Immature natural killer cell (primary cell): ENCODE data around the gene CDR2. TPM values are rescaled to one million over a fixed set of nuclear protein-coding genes. Genes with fewer than 3 reads are reported as not detected.
A peak's percentile ranks its signal among the peaks of the same experiment; 100 is the strongest.

Source experiments
- DNase-seq, 3 donors: peaks; one replicate each; pipeline ENCODE4 v3.0.0; 2022; ENCODE audit warnings: mixed read lengths in 1 of 3
- H3K27ac Mint-ChIP-seq, 6 donors: one replicate each; pipeline ENCODE4 v1.8.0; 2020; ENCODE audit warnings: mixed read lengths in 6 of 6, mild to moderate bottlenecking in 5 of 6, inconsistent platforms in 4 of 6, moderate library complexity in 3 of 6
- H3K27me3 Mint-ChIP-seq, 3 donors: one replicate each; pipeline ENCODE4 v1.8.0; 2020 to 2021; ENCODE audit warnings: low read depth in 3 of 3, mild to moderate bottlenecking in 3 of 3, mixed read lengths in 3 of 3, moderate library complexity in 3 of 3, inconsistent platforms in 1 of 3
- H3K36me3 Mint-ChIP-seq, 3 donors: one replicate each; pipeline ENCODE4 v1.8.0; 2020; ENCODE audit warnings: mixed read lengths in 3 of 3, inconsistent platforms in 2 of 3, mild to moderate bottlenecking in 2 of 3
- H3K4me1 Mint-ChIP-seq, 2 donors: one replicate each; pipeline ENCODE4 v1.8.0; 2020; ENCODE audit warnings: inconsistent platforms in 2 of 2, mild to moderate bottlenecking in 2 of 2, mixed read lengths in 2 of 2, moderate library complexity in 1 of 2
- H3K4me3 Mint-ChIP-seq, 5 donors: one replicate each; pipeline ENCODE4 v1.8.0; 2020; ENCODE audit warnings: mild to moderate bottlenecking in 5 of 5, mixed read lengths in 5 of 5, inconsistent platforms in 3 of 5, moderate library complexity in 3 of 5
- H3K9me3 Mint-ChIP-seq, 6 donors: one replicate each; pipeline ENCODE4 v1.8.0; 2020; ENCODE audit warnings: mild to moderate bottlenecking in 6 of 6, mixed read lengths in 6 of 6, inconsistent platforms in 4 of 6, moderate library complexity in 3 of 6
- polyA plus RNA-seq, 3 donors: library from polyadenylated mRNA; unstranded; fragments of 300-500 nt; fragmentation: Illumina TruSeq; gene quantifications; one replicate each; pipeline ENCODE4 v1.2.3, GENCODE V29; 2021

The CDR2 gene
- polyA plus RNA-seq, 3 donors from 2014 or later, result 9.6 to 21.7 (median 11.3) TPM

DNA sequence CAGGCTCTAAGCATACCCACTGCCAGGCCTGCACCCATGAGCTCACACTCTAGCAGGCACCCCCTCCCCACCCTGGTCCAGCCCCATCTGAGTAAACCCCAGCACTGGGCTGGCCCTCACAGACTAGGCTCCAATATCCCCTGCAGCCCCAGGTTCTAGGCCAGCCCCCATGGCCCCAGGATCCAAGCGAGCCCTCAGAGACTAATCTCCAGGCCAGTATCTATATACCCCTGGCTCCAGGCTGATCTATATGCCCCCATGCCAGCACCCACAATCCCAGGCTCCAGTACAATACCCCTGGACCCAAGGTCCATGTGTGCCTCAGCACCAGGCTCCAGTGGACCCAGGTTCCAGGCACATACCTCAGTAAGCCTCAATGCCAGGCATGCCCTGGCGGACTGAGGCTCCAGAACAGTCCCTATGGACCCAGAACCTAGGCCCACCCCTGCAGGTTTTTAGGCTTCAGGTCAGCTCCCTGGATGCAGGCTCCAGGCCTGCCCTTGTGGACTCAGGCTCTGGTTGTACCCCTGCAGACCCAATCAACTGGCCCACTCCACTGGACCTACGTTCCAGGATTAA lies 38.7 kb downstream of the CDR2 start:
- Mint-ChIP-seq H3K9me3 (peaks cover 9 to 36% (median 23%) of the 10 kb centered on the region in 6 donors), H3K4me1 (no peaks in the 10 kb centered on the region), H3K36me3 (peaks cover 64 to 69% (median 68%) of the 10 kb centered on the region in 3 donors), H3K4me3 (no peak overlapping the region), H3K27ac (no peak overlapping the region), H3K27me3 (peaks cover 0 to 6% (median 2%) of the 10 kb centered on the region in 3 donors)
- DNase-seq, result no peak

DNA sequence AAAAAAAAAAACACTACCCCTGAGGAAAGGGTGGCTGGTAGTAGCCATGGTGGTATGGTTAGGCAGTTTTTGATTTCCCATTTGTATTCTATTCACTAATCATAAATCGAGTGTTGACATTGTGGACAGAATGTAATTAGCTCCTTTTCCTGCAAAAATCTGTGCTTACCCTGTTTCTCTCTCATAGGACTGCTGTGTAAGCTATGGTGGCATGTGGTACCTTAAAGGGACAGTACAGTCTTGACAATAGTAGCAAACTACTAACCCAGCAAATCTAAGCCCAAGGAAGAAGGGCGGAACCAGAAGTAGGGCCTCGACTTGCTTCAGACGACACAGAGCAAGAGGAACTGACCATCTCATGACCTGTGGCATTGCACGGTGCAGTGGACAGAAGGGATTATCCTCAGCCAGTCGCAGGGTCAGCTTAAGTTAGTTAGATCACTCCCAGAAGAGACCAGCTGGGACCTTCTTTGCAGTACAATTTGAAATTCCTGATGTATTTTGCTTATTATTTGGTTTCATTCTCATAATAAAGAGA lies 40.9 kb downstream of the CDR2 start:
- peak overlapping the region in 1 of 6 donors; percentile 30 for H3K27ac Mint-ChIP-seq
- DNase-seq, result no peak
- no peaks in the 10 kb centered on the region for H3K4me1 Mint-ChIP-seq
- H3K9me3 Mint-ChIP-seq, result peaks cover 5 to 26% (median 19%) of the 10 kb centered on the region in 6 donors
- no peak overlapping the region for H3K4me3 Mint-ChIP-seq
- peaks cover 57 to 70% (median 60%) of the 10 kb centered on the region in 3 donors for H3K36me3 Mint-ChIP-seq
- peaks cover 0 to 2% (median 2%) of the 10 kb centered on the region in 3 donors for H3K27me3 Mint-ChIP-seq

DNA sequence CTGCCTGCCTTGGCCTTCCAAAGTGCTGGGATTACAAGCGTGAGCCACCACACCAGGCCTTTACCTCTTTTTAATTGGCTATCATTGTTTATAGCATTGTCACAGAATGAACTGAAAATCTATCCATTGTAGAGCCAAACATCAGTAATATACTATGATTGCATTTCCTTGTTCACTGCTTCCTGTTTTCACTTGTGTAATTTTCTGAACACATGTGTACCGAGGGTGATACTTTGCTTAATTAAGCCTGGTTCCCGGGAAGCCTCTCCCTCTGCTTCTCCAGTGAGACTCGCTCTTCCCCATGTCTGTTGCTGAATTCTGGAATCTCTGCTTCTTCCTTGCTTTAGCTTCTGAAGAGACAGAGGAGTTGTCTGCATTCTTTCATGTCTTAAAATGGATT lies 44.1 kb downstream of the CDR2 start:
- DNase-seq, result no peak
- H3K9me3 Mint-ChIP-seq, result peaks cover 0 to under 1% (median 0%) of the 10 kb centered on the region in 6 donors
- peaks cover 0 to 2% (median 0%) of the 10 kb centered on the region in 3 donors for H3K27me3 Mint-ChIP-seq
- H3K4me1 Mint-ChIP-seq, result no peaks in the 10 kb centered on the region
- peak overlapping the region in 2 of 6 donors; percentile 20 to 39 for H3K27ac Mint-ChIP-seq
- H3K36me3 Mint-ChIP-seq, result peaks cover 32 to 45% (median 35%) of the 10 kb centered on the region in 3 donors
- H3K4me3 Mint-ChIP-seq, result no peak overlapping the region

DNA sequence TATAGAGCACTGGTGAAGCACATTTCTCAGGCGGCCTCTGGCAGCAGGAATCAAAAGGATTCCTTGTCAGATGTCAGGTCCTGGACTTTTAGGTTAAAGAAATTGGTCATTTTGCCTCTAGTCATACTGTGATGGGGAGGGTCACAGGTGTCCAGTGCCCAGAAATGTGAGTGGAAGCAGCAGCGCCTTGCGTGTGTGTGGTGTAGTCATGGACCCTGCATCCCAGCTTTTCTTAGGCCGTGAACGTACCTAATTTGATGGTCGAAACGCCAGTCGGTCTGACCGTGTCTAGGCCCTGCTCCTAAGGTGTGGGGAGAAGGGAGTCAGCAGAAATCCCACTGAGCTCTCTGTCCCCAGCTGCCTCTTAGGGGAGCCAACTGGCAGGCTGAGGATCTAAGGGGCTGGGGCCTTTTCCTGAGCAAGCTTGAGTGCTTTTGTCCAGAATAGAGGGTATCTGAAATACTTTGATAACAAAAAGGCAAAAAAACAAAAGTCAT lies 45.2 kb downstream of the CDR2 start:
- H3K4me3 Mint-ChIP-seq, result no peak overlapping the region
- no peak for DNase-seq

DNA sequence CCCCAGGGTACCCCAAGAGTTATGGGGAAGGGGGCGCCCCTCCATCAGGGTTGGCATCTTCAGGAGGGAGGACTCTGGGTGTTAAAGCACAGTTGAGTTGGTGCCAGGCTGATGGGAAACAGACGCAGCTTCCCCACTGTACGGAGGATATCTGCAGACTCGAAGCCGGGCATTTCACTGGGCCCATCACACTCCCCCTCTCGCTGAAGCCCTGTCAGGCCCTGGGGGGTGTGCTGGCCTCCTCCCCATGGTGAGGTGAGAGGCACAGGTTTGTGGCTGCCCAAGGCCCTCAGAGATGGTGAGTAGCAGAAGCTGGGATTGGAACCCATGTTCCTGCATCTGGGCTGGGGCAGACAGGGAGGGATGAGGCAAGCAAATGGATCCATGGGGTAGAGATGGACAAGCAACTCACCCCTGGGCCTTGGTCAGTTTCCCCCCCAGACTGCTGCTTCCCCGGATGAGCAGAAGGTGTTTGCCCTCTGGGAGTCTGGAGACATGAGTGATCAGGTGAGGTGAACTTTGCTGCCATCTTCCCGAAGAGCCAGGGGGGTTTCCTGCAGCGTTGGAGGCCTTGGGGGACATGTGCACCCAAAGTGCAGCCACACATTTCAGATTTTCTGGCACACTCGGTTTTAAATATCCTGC lies 46.2 kb downstream of the CDR2 start:
- no peaks in the 10 kb centered on the region for H3K9me3 Mint-ChIP-seq
- no peak overlapping the region for H3K27ac Mint-ChIP-seq
- DNase-seq, result no peak
- H3K36me3 Mint-ChIP-seq, result peaks cover 11 to 25% (median 15%) of the 10 kb centered on the region in 3 donors
- no peak overlapping the region for H3K4me3 Mint-ChIP-seq
- no peaks in the 10 kb centered on the region for H3K4me1 Mint-ChIP-seq
- H3K27me3 Mint-ChIP-seq, result peaks cover 0 to 2% (median 2%) of the 10 kb centered on the region in 3 donors

More for the DNA sequence above, 45.2 kb downstream of the CDR2 start:
- Mint-ChIP-seq H3K36me3 (peaks cover 21 to 34% (median 24%) of the 10 kb centered on the region in 3 donors), H3K4me1 (no peaks in the 10 kb centered on the region), H3K9me3 (no peaks in the 10 kb centered on the region), H3K27me3 (peaks cover 0 to 2% (median 2%) of the 10 kb centered on the region in 3 donors), H3K27ac (peak overlapping the region in 1 of 6 donors; percentile 28)

DNA sequence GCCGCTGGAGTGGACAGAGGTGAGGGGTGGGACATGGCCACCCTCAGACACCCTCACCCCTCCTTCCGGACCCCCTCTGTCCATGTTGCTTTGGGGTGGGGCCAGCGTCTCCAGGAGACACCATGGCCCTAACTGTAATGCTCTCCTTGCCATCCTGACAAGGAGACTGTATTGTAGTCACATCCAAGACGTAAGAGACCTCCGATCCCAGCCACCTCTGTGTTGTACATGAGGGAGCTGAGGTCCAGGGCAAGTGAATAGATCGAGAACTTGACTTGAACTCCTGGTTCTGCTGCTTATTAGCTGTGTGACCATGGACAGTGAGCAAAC lies 47.0 kb downstream of the CDR2 start:
- Mint-ChIP-seq H3K4me1 (no peaks in the 10 kb centered on the region), H3K9me3 (no peaks in the 10 kb centered on the region), H3K27ac (peak overlapping the region in 1 of 6 donors; percentile 32), H3K27me3 (peaks cover 0 to 2% (median 2%) of the 10 kb centered on the region in 3 donors), H3K4me3 (no peak overlapping the region), H3K36me3 (peaks cover 11 to 24% (median 12%) of the 10 kb centered on the region in 3 donors)
- no peak for DNase-seq

DNA sequence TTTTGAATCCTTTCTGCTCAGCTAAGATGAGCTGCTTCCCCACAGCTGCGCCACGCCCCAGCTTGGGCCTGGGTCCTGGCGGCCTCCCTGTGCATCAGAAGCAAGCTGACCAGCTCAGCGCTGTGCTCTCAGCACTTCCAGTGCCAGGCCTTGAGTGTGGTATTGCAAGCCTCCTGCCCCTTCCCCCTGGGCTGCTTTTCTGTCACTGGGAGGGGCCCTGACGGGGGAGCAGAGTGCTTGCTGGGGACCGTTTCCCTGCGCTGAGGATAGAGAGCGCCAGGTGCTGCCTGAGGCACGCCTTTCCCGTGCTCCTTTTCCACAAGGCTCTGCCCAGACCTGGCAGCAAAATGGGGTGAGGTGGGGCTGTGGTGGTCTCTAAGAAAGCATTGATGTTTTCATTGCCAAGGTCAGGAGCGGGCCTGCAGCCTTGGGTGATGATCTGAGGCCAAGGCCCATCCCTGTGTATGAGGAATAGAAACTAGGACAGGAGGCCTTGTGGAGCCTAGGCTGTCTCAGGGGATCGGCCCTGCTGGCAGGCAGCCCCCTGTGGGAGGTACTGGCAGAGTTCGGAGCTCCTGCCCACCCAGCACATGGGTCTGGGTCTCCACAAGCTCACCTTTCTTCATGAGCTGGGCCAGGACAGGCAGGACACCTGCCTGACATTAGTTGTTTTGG lies 47.5 kb downstream of the CDR2 start:
- Mint-ChIP-seq H3K36me3 (peaks cover 8 to 20% (median 9%) of the 10 kb centered on the region in 3 donors), H3K27me3 (peaks cover 0 to 3% (median 2%) of the 10 kb centered on the region in 3 donors), H3K9me3 (no peaks in the 10 kb centered on the region), H3K27ac (no peak overlapping the region), H3K4me1 (no peaks in the 10 kb centered on the region), H3K4me3 (no peak overlapping the region)
- DNase-seq, result no peak

DNA sequence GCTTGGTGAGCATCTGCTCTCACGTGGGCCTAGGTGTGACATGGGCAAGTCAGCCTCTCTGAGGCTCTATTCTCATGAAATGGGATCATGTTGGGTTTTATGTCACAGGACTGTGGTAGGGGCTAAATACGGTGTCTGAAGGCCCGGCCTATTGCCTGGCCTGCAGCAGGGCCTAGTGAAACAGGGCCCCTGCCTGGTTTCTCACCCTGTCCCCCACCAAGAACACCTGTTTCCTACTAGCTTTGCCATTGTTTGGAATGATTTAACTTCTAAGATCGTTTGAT lies 48.1 kb downstream of the CDR2 start:
- no peak overlapping the region for H3K4me3 Mint-ChIP-seq
- H3K36me3 Mint-ChIP-seq, result peaks cover 2 to 15% (median 3%) of the 10 kb centered on the region in 3 donors
- no peaks in the 10 kb centered on the region for H3K9me3 Mint-ChIP-seq
- H3K27ac Mint-ChIP-seq, result no peak overlapping the region
- no peak for DNase-seq
- H3K4me1 Mint-ChIP-seq, result peaks cover 0 to 2% of the 10 kb centered on the region in 2 donors
- H3K27me3 Mint-ChIP-seq, result peaks cover 0 to 4% (median 2%) of the 10 kb centered on the region in 3 donors

DNA sequence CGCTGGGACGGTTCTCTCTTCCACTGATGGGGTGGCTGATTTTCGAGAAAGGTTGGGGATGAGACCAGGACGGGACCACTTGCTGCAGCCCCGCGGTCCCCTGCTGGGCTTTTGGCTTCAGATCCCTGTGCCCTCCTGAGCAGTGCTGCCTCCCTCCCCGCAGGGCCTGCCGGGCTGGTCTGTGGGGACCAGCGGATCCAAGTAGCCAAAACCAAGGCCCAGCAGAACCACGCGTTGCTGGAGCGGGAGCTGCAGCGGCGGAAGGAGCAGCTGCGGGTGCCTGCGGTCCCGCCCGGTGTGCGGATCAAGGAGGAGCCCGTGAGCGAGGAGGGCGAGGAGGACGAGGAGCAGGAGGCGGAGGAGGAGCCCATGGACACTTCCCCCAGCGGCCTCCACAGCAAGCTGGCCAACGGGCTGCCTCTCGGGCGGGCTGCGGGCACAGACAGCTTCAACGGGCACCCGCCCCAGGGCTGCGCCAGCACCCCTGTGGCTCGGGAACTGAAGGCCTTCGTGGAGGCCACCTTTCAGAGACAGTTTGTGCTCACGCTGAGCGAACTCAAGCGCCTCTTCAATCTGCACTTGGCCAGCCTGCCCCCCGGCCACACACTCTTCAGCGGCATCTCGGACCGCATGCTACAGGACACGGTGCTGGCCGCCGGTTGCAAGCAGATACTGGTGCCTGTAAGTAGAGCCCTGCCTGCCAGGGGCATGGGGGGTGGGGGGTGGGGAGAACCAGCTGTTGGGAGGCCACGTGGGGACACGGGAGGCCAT lies 48.6 kb downstream of the CDR2 start:
- peaks cover 0 to 4% (median 4%) of the 10 kb centered on the region in 3 donors for H3K27me3 Mint-ChIP-seq
- no peaks in the 10 kb centered on the region for H3K9me3 Mint-ChIP-seq
- no peak for DNase-seq
- no peak overlapping the region for H3K4me3 Mint-ChIP-seq
- peaks cover 0 to 17% (median 0%) of the 10 kb centered on the region in 3 donors for H3K36me3 Mint-ChIP-seq
- no peak overlapping the region for H3K27ac Mint-ChIP-seq
- peaks cover 3 to 6% of the 10 kb centered on the region in 2 donors for H3K4me1 Mint-ChIP-seq

DNA sequence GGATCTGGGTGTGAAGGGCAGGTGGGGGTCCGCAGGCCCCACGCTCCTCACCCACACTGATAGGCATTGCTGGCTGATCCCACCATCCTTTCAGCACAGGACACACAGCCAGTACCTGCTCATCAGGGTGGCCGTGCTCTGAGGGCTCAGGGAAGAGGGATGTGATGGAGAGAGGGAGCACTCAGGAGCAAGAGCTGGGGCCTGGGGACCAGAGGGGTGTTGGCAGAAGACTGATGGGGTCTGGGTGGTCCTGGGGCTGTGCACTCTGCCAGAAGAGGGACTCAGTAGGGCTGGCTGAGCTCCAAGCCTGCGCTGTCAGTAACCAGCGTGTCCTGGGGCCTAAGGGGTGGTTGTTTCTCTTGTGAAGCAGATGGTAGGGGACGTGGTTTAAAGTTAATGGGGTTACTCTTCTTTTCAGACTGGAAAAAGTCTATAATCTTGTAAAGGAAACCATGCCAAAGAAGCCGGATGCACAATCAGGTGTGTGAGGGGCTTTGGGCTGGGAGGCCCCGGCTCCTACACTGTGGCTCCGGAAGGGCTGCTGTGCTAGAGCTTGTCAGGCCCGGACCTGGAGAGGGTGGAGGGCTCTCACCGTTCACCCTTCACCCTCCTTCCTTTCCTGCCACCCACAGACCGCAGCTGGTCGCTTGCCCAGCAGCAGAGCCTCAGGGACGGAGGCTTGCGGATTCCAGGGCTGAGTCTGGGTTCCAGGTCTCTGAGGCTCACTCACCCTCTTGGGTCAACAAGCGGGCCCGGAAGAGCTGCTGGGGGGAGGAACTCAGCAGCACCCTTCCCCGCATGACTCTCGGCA lies 49.4 kb downstream of the CDR2 start:
- H3K36me3 Mint-ChIP-seq, result peaks cover under 1 to 16% (median under 1%) of the 10 kb centered on the region in 3 donors
- no peak overlapping the region for H3K27ac Mint-ChIP-seq
- DNase-seq, result no peak
- peaks cover 0 to 4% (median 4%) of the 10 kb centered on the region in 3 donors for H3K27me3 Mint-ChIP-seq
- peaks cover 3 to 6% of the 10 kb centered on the region in 2 donors for H3K4me1 Mint-ChIP-seq
- H3K4me3 Mint-ChIP-seq, result no peak overlapping the region
- H3K9me3 Mint-ChIP-seq, result no peaks in the 10 kb centered on the region

DNA sequence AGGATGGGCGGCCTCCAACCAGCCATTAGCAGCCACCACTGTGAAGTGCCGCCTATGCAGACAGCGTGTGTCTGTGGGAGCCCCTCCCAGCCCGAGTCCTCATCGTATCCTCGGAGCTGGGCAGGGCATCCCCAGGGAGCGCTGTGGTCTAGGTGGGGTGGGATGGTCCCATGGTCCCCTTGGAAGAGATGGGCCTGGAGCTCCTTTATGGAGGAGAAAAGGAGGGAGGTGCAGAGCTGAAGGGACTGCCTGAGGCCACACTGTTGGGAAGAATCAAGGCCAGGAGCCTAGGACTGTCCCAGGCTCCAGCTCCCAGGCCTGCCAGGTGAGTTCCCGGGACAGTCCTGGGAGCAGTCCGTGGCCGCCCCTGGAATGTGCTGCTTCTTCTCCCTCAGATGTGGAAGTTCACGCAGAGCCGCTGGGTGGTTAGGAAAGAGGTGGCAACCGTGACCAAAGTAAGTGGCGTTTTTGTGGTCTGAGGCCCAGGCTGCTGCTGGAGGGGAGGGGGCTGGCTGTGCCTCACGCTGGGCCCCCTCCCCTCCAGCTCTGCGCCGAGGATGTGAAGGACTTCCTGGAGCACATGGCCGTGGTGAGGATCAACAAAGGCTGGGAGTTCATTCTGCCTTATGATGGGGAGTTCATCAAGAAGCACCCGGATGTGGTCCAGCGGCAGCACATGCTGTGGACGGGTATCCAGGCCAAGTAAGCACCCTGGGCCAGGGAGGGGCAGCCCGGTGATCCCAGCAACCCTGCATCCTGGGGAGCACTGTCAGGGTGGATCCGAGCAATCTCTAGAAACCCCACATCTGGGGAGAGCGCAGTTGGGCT lies 50.2 kb downstream of the CDR2 start:
- no peaks in the 10 kb centered on the region for H3K9me3 Mint-ChIP-seq
- peaks cover 0 to 4% (median 4%) of the 10 kb centered on the region in 3 donors for H3K27me3 Mint-ChIP-seq
- DNase-seq, result no peak
- H3K4me1 Mint-ChIP-seq, result peaks cover 3 to 6% of the 10 kb centered on the region in 2 donors
- peaks cover 4 to 18% (median 7%) of the 10 kb centered on the region in 3 donors for H3K36me3 Mint-ChIP-seq
- no peak overlapping the region for H3K27ac Mint-ChIP-seq
- H3K4me3 Mint-ChIP-seq, result no peak overlapping the region
